NCI-H1092 (cell line): ENCODE data around the gene EPB41.
"Not testable (repeated sequence)": the region's sequence is repeated elsewhere in the genome, so short reads cannot be mapped to it uniquely, and the experiment has no call there.

Experiments used
- DNase-seq: peaks from one replicate; lab custom pipeline; 2025; lab: John Stamatoyannopoulos, UW

Gene EPB41

GRCh38 chr1:28981210-28981609 is 66.8 kb downstream of the EPB41 start:
- DNase-seq, result no peak

GRCh38 chr1:28982198-28982597 is 67.8 kb downstream of the EPB41 start:
- no peak for DNase-seq

- DNase-seq, result no peak
Measured at GRCh38 chr1:28983091-28983490, 68.7 kb downstream of the EPB41 start.

GRCh38 chr1:28983509-28984310 is 69.3 kb downstream of the EPB41 start:
- DNase-seq, result no peak

GRCh38 chr1:28984311-28984684 is 69.9 kb downstream of the EPB41 start:
- DNase-seq, result no peak

GRCh38 chr1:28985427-28985826 is 71.1 kb downstream of the EPB41 start:
- DNase-seq, result no peak

GRCh38 chr1:28986306-28986910 is 72.0 kb downstream of the EPB41 start:
- no peak for DNase-seq

- no peak for DNase-seq
Measured at GRCh38 chr1:29002792-29003191, 88.4 kb downstream of the EPB41 start.

GRCh38 chr1:29004288-29004687 is 89.9 kb downstream of the EPB41 start:
- DNase-seq, result no peak

GRCh38 chr1:29004798-29005197 is 90.4 kb downstream of the EPB41 start:
- no peak for DNase-seq

- no peak for DNase-seq
Measured at GRCh38 chr1:29011775-29012174, 97.4 kb downstream of the EPB41 start.

- DNase-seq, result no peak
Measured at GRCh38 chr1:29017235-29017634, 102.9 kb downstream of the EPB41 start.

- no peak for DNase-seq
Measured at GRCh38 chr1:29017975-29018712, 103.8 kb downstream of the EPB41 start.

GRCh38 chr1:29022620-29023019 is 108.3 kb downstream of the EPB41 start:
- DNase-seq, result no peak

- DNase-seq, result no peak
Measured at GRCh38 chr1:29029667-29030066, 115.3 kb downstream of the EPB41 start.

GRCh38 chr1:29032841-29033240 is 118.5 kb downstream of the EPB41 start:
- no peak for DNase-seq

GRCh38 chr1:29033829-29034466 is 119.6 kb downstream of the EPB41 start:
- peak; percentile 49 for DNase-seq

- DNase-seq, result no peak
Measured at GRCh38 chr1:29043274-29043965, 129.1 kb downstream of the EPB41 start.

GRCh38 chr1:29044010-29044409 is 129.6 kb downstream of the EPB41 start:
- no peak for DNase-seq

GRCh38 chr1:29045663-29046062 is 131.3 kb downstream of the EPB41 start:
- DNase-seq, result not testable (repeated sequence)

GRCh38 chr1:29047142-29047541 is 132.8 kb downstream of the EPB41 start:
- DNase-seq, result no peak

- DNase-seq, result no peak
Measured at GRCh38 chr1:29050166-29050565, 135.8 kb downstream of the EPB41 start.
